ENCODE data around the gene INPP5F. TPM values are rescaled to one million over a fixed set of nuclear protein-coding genes. Genes with fewer than 3 reads are reported as not detected.

Gene INPP5F
- total and polyA plus RNA-seq, 12 donors: 4.0 to 13.3 (median 6.4) TPM

GRCh38 chr10:119693262-119693957, 32.4 kb upstream of the INPP5F start:
- Histone ChIP-seq H3K4me3 (no peak overlapping the region), H3K4me1 (no peaks in the 10 kb centered on the region), H3K36me3 (no peaks in the 10 kb centered on the region), H3K27ac (no peak overlapping the region), H3K9me3 (no peaks in the 10 kb centered on the region), H3K27me3 (peaks cover 0 to 4% (median 0%) of the 10 kb centered on the region in 7 donors)
- DNase-seq: no peak
- TF ChIP-seq CTCF (IDR thresholded peaks at IDR 0.05): no peak
- no peak for ATAC-seq
- 76 to 81% methylated on average over 6 of the region's 6 CpGs for WGBS, 2 donors
- intact Hi-C loops (cut with DNase I): no loop called here

- no peak for TF ChIP-seq CTCF (IDR thresholded peaks at IDR 0.05)
- WGBS, 2 donors: 89 to 91% methylated on average over 7 of the region's 7 CpGs
- Histone ChIP-seq H3K9me3 (no peaks in the 10 kb centered on the region), H3K4me1 (no peaks in the 10 kb centered on the region), H3K4me3 (no peak overlapping the region), H3K36me3 (no peaks in the 10 kb centered on the region), H3K27ac (no peak overlapping the region), H3K27me3 (peaks cover 0 to 4% (median 0%) of the 10 kb centered on the region in 7 donors)
- ATAC-seq (no peak), DNase-seq (no peak)
- intact Hi-C loops (cut with DNase I): no loop called here
Measured at GRCh38 chr10:119694608-119695007, 31.2 kb upstream of the INPP5F start.

- H3K9me3 ChIP-seq: no peaks in the 10 kb centered on the region
- peaks cover 0 to 2% (median 0%) of the 10 kb centered on the region in 7 donors for H3K27me3 ChIP-seq
- peak overlapping the region in 1 of 10 donors; percentile 20 for H3K27ac ChIP-seq
- intact Hi-C loops (cut with DNase I): no loop called here
- H3K4me1 ChIP-seq: peaks cover 0 to 24% (median 0%) of the 10 kb centered on the region in 9 donors
- no peak for DNase-seq
- no peak for ATAC-seq
- no peak for TF ChIP-seq CTCF (IDR thresholded peaks at IDR 0.05)
- H3K4me3 ChIP-seq: no peak overlapping the region
- WGBS, 2 donors: 83 to 89% methylated on average over 4 of the region's 4 CpGs
- no peaks in the 10 kb centered on the region for H3K36me3 ChIP-seq
Measured at GRCh38 chr10:119700321-119700954, 25.4 kb upstream of the INPP5F start.

GRCh38 chr10:119701861-119702260, 24.0 kb upstream of the INPP5F start:
- Histone ChIP-seq H3K27me3 (no peaks in the 10 kb centered on the region), H3K4me3 (no peak overlapping the region), H3K9me3 (peaks cover 0 to 8% (median 0%) of the 10 kb centered on the region in 11 donors), H3K4me1 (peaks cover 0 to 27% (median 0%) of the 10 kb centered on the region in 9 donors), H3K36me3 (no peaks in the 10 kb centered on the region), H3K27ac (no peak overlapping the region)
- DNase-seq (no peak), ATAC-seq (no peak)
- WGBS, 2 donors: 49 to 51% methylated on average over 7 of the region's 7 CpGs
- intact Hi-C loops (cut with DNase I): no loop called here
- no peak for TF ChIP-seq CTCF (IDR thresholded peaks at IDR 0.05)
